ENCODE data around the gene PODN.

The PODN gene

GRCh38 chr1:53114581-53115400 lies 52.8 kb downstream of the PODN start:
- DNase-seq (ENCODE audit: low spot score), result no peak

GRCh38 chr1:53115403-53116306 lies 53.6 kb downstream of the PODN start:
- no peak for DNase-seq (ENCODE audit: low spot score)

- no peak for DNase-seq (ENCODE audit: low spot score)
Measured at GRCh38 chr1:53116307-53116810, 54.3 kb downstream of the PODN start.

GRCh38 chr1:53116933-53117600 lies 55.1 kb downstream of the PODN start:
- no peak for DNase-seq (ENCODE audit: low spot score)

GRCh38 chr1:53117836-53118235 lies 55.8 kb downstream of the PODN start:
- no peak for DNase-seq (ENCODE audit: low spot score)

GRCh38 chr1:53120659-53121058 lies 58.6 kb downstream of the PODN start:
- no peak for DNase-seq (ENCODE audit: low spot score)

- DNase-seq (ENCODE audit: low spot score), result no peak
Measured at GRCh38 chr1:53121319-53122172, 59.5 kb downstream of the PODN start.

GRCh38 chr1:53122201-53122885 lies 60.3 kb downstream of the PODN start:
- peak; percentile 57 for DNase-seq (ENCODE audit: low spot score)

- DNase-seq (ENCODE audit: low spot score), result no peak
Measured at GRCh38 chr1:53122961-53123413, 61.0 kb downstream of the PODN start.

GRCh38 chr1:53123453-53124140 lies 61.6 kb downstream of the PODN start:
- DNase-seq (ENCODE audit: low spot score), result peak; percentile 51

- no peak for DNase-seq (ENCODE audit: low spot score)
Measured at GRCh38 chr1:53125122-53125521, 63.1 kb downstream of the PODN start.

- no peak for DNase-seq (ENCODE audit: low spot score)
Measured at GRCh38 chr1:53125623-53126360, 63.8 kb downstream of the PODN start.

- no peak for DNase-seq (ENCODE audit: low spot score)
Measured at GRCh38 chr1:53126495-53126894, 64.5 kb downstream of the PODN start.

GRCh38 chr1:53127546-53127945 lies 65.5 kb downstream of the PODN start:
- DNase-seq (ENCODE audit: low spot score), result no peak

GRCh38 chr1:53128401-53128800 lies 66.4 kb downstream of the PODN start:
- DNase-seq (ENCODE audit: low spot score), result no peak

- DNase-seq (ENCODE audit: low spot score), result no peak
Measured at GRCh38 chr1:53129891-53130597, 68.0 kb downstream of the PODN start.

GRCh38 chr1:53130598-53130877 lies 68.5 kb downstream of the PODN start:
- no peak for DNase-seq (ENCODE audit: low spot score)

- no peak for DNase-seq (ENCODE audit: low spot score)
Measured at GRCh38 chr1:53130878-53131589, 69.0 kb downstream of the PODN start.
